Stimulated activated CD8-positive, alpha-beta memory T cell treated with anti-CD3 and anti-CD28 coated beads, Interleukin-12 subunit alpha, Interleukin-12 subunit beta, amount 100 ng/mL, for 1 hour (primary cell): ENCODE data around the gene CDT1.

ENCODE experiments used
- DNase-seq: peaks from one replicate; pipeline ENCODE4 v3.0.0-alpha.2; 2020; ENCODE audit warnings: low read depth

The CDT1 gene

GRCh38 chr16:88803264-88803987, at the start of gene CDT1:
CDT1 (plus strand) TSS chr16:88803789; CDS start chr16:88803832, 43 bp downstream.
- DNase-seq, result peak; percentile 77

GRCh38 chr16:88754109-88754911, 49.3 kb upstream of the CDT1 start:
- no peak for DNase-seq

GRCh38 chr16:88754912-88755744, 48.5 kb upstream of the CDT1 start:
- DNase-seq, result no peak

- DNase-seq, result no peak
Measured at GRCh38 chr16:88755745-88756443, 47.7 kb upstream of the CDT1 start.

GRCh38 chr16:88758227-88758943, 45.2 kb upstream of the CDT1 start:
- no peak for DNase-seq

- no peak for DNase-seq
Measured at GRCh38 chr16:88758944-88759244, 44.7 kb upstream of the CDT1 start.

GRCh38 chr16:88759245-88759975, 44.2 kb upstream of the CDT1 start:
- DNase-seq, result no peak

- no peak for DNase-seq
Measured at GRCh38 chr16:88759976-88760350, 43.6 kb upstream of the CDT1 start.

GRCh38 chr16:88760424-88761142, 43.0 kb upstream of the CDT1 start:
- no peak for DNase-seq

GRCh38 chr16:88761143-88761534, 42.5 kb upstream of the CDT1 start:
- DNase-seq, result no peak

GRCh38 chr16:88761830-88762229, 41.8 kb upstream of the CDT1 start:
- no peak for DNase-seq

- DNase-seq, result no peak
Measured at GRCh38 chr16:88762258-88762870, 41.2 kb upstream of the CDT1 start.

- no peak for DNase-seq
Measured at GRCh38 chr16:88762941-88763340, 40.6 kb upstream of the CDT1 start.

GRCh38 chr16:88763502-88764053, 40.0 kb upstream of the CDT1 start:
- DNase-seq, result no peak

- DNase-seq, result no peak
Measured at GRCh38 chr16:88764080-88764479, 39.5 kb upstream of the CDT1 start.

GRCh38 chr16:88764913-88765349, 38.7 kb upstream of the CDT1 start:
- no peak for DNase-seq

GRCh38 chr16:88766975-88767374, 36.6 kb upstream of the CDT1 start:
- DNase-seq, result no peak

GRCh38 chr16:88767546-88768070, 36.0 kb upstream of the CDT1 start:
- no peak for DNase-seq
